ENCODE data around the gene ZNF679. TPM values are rescaled to one million over a fixed set of nuclear protein-coding genes. Genes with fewer than 3 reads are reported as not detected.
A peak's percentile ranks its signal among the peaks of the same experiment; 100 is the strongest.

Gene ZNF679
- total RNA-seq, 1 experiment from 2014 or later: not detected

DNA sequence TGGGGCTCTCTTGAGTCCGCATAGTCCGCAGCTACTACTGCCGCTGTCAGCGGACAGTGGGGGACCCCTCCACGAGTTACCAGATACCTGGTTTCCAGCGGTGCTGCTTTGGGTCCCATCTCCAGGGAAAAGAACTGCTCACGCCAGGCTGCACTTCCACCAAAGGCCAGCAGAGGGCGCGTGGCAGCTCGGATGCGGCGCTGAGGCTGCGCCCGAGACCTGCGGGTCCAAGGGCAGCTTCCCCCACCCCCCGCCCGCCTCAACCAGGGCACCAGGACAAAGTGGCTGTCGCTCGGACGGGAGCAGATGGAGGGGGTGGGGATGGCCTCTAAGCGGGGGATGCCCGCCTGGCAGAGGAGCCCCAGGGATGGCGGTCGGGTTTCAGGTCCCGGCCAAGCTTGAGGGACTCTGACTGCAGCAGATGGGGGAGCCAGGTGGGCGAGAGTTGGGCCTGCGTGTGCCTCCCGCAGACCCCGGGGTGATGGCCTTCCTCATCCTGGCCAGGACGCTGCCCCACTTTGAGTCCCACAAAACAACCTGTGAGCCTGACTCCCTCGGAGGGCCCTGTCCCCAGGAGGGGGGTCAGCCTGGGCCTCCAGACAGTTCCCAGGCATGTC is 45.0 kb upstream of the ZNF679 start:
- H3K9me2 ChIP-seq (ENCODE audit: insufficient read depth): no peaks in the 10 kb centered on the region
- ATAC-seq (no peak), DNase-seq (ENCODE audit: low read depth, low spot score) (no peak)
- POLR2A ChIA-PET: no interaction called here
- CTCF ChIA-PET: no interaction called here
- no peaks in the 10 kb centered on the region; the same call in 1 of the 2 replicates for H4K20me1 ChIP-seq (ENCODE audit: insufficient read depth)
- intact Hi-C loops (cut with micrococcal nuclease): loop anchor here (5.0 kb wide), 1 partner anchor 434 kb away; no protein-coding TSS in a partner anchor
- H3K36me3 ChIP-seq (ENCODE audit: control insufficient read depth in 1 of 2, insufficient read depth in 2 of 2, low read length in 2 of 2): no peaks in the 10 kb centered on the region
- no peaks in the 10 kb centered on the region for H3K4me1 ChIP-seq (ENCODE audit: control insufficient read depth in 1 of 2, insufficient read depth in 2 of 2, low read length in 2 of 2)
- no peaks in the 10 kb centered on the region for H3K79me2 ChIP-seq (ENCODE audit: insufficient read depth, low read length)
- RAD21 ChIA-PET (ENCODE audit: low non-redundant PET in 1 of 2, low total read pairs in 2 of 2, uncharacterized antibody in 2 of 2, unreplicated experiment in 2 of 2): no interaction called here
- no peak overlapping the region for H3K4me2 ChIP-seq (ENCODE audit: low read length)
- peaks cover 10% of the 10 kb centered on the region in 2 experiments; a peak in 2 of 4 replicates for H3K9me3 ChIP-seq (ENCODE audit: control insufficient read depth in 1 of 2, insufficient read depth in 1 of 2, low read depth in 1 of 2, low read length in 2 of 2)
- H3K9ac ChIP-seq (ENCODE audit: low read length): no peak overlapping the region
- no peak overlapping the region for H3K27ac ChIP-seq (ENCODE audit: low read depth, low read length)
- BruUV-seq (replicated peaks): no TSS peak
- no peak overlapping the region for H3K4me3 ChIP-seq (replicated peaks in 1 of 2; ENCODE audit: low read depth in 1 of 2, low read length in 2 of 2)
- H2AFZ ChIP-seq (ENCODE audit: low read depth, low read length, poor library complexity, severe bottlenecking): no peak overlapping the region
- TF ChIP-seq MAX (IDR thresholded peaks at IDR 0.05) (no peak), CBX3 (IDR thresholded peaks at IDR 0.05; ENCODE audit: low read depth) (no peak), ELF1 (IDR thresholded peaks at IDR 0.05; ENCODE audit: borderline replicate concordance, low read depth) (no peak), RAD21 (IDR thresholded peaks at IDR 0.05; ENCODE audit: low read depth) (no peak), ZNF274 (IDR thresholded peaks at IDR 0.05; ENCODE audit: low read depth, low read length) (no peak)
- TF ChIP-seq, protein P1, sequence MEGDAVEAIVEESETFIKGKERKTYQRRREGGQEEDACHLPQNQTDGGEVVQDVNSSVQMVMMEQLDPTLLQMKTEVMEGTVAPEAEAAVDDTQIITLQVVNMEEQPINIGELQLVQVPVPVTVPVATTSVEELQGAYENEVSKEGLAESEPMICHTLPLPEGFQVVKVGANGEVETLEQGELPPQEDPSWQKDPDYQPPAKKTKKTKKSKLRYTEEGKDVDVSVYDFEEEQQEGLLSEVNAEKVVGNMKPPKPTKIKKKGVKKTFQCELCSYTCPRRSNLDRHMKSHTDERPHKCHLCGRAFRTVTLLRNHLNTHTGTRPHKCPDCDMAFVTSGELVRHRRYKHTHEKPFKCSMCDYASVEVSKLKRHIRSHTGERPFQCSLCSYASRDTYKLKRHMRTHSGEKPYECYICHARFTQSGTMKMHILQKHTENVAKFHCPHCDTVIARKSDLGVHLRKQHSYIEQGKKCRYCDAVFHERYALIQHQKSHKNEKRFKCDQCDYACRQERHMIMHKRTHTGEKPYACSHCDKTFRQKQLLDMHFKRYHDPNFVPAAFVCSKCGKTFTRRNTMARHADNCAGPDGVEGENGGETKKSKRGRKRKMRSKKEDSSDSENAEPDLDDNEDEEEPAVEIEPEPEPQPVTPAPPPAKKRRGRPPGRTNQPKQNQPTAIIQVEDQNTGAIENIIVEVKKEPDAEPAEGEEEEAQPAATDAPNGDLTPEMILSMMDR (IDR thresholded peaks at IDR 0.05 in 2 of 3, conservative IDR thresholded peaks at IDR 0.05 in 1 of 3; ENCODE audit: borderline replicate concordance in 1 of 3, insufficient read depth in 1 of 3, low read depth in 2 of 3, low read length in 2 of 3): peak in 2 of 3 experiments; percentile 52 to 55; a peak in 4 of 6 replicates
- no peaks in the 10 kb centered on the region for H3K27me3 ChIP-seq (ENCODE audit: insufficient read depth, low read length)

Measured in HCT116 (cell line).